SKM-1 treated with dmso at 0.1 percent for 144 hours (cell line): ENCODE measurements around the gene IGF2.
"Not testable (repeated sequence)": the region's sequence is repeated elsewhere in the genome, so short reads cannot be mapped to it uniquely, and the experiment has no call there.

Experiments used
- DNase-seq: peaks from one replicate; lab custom pipeline; 2025; ENCODE audit not compliant: unreplicated experiment; lab: John Stamatoyannopoulos, UW

Gene IGF2, protein sequence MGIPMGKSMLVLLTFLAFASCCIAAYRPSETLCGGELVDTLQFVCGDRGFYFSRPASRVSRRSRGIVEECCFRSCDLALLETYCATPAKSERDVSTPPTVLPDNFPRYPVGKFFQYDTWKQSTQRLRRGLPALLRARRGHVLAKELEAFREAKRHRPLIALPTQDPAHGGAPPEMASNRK

DNA sequence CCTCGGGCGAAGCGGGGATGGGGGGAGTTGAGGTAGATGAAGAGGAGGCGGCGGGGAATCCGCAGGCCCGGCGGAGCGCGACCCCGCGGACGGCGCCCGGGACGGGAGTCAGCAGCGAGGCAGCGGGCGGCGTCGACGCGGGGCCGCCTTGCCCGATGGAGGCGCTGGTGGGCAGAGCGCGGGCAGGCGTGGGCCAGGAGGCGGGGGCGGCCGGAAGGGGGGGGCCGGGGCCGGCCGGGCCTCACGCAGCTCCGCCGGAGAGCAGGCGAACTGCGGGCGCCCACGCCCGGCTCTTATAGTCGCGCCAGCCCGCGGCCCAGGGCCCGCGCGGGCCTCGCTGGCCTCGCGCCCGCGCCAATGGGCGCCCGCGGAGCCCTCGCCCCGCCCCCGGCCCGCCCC, at the start of gene IGF2:
Gene IGF2, minus strand, starts transcription at position 267 of the 399 bp plus-strand sequence. CDS start 3,866 bp downstream, outside the sequence.
- no peak for DNase-seq

DNA sequence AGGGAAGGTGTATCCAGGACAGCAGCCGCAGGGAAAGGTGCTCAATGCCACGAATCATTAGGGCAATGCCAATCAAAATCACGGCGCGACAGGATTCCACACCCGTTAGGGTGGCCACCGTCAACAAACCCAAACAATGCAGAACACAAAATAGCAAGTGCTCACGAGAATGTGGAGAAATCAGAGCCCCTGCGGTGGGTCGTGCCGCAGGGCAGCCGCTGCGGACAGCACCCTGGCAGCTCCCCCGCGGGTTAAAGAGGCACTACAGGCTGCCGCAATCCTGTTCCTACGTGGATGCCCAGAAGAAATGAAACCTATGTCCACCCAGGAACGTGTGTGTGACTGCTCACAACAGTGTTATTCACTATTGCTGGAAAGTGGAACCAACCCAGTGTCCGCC, 49.6 kb upstream of the IGF2 start:
- no peak for DNase-seq

DNA sequence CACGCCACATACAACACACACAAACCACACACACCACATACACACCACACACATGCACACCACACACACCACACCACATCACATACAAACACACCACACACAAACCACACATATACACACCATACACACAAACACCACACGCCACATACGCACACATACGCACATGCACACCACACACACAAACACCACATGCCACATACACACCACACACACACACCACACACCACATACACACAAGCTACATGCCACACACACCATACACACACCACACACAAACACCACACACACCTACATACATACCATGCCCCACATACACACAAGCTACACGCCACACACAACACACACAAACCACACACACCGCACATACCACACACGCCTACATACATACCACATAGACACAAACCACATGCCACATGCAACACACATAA, 48.1 kb upstream of the IGF2 start:
- no peak for DNase-seq

DNA sequence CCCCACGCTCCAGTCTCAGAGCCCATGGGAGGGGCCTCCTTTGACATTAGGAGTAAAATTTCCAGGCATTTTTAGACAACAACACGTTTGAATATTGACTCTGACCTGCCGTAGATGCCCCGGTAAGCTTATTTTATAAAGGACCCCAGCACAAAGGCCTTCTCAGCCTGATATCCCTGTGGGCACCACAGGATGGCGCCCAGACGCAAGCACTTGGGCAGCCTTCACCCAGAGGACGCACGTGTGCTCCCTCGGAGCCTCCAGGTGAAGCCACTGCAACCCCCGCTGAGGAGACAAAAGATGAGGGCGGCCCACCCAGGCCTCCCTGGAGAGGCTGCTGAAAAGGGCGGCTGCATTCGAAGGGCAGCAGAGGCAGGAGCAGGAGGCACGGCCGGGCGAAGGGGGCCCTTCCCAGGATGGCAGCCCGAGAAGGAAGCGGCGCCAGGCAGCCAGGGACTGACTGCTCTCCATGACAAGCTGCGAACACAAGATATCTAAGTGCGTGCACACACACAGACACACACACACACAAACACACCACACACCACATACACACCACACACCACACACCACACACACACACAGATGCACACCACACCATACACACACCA, 47.6 kb upstream of the IGF2 start:
- peak; percentile 37 for DNase-seq

DNA sequence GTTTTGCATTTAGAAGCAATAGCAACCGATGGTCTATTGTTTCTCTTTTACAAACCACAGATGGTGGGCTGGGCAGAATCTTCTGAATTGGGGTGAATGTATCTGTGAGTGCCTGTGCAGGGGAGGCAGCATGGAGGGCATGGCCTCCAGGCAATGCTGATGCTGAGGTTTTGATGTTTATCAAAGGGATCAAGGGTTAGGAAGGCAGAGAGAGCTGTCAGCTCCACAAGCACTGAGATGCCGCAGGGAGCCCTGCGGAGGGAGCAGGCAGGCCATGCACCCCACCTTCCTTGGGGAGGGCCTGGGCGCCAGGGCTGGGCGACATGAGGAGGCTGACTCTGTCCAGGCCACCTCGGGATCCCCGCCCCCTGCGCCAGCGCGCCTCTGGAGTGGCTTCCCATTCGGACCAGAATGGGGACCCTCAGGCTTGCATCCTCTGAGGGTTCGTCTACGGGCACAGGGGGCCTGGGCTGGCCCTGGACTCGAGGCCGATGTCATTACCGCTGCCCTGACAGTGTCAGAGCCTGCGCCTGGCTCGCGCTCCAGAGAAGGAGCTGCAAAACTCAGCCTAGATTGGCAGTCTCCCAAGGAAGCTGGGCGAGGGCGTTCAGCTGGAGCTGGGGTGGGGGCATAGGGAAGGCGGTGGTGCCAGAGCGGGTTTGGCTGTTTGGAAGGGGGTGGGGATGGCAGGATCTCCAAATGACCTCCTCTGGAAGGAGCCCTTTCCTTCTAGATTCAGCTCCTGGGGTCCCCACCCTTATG, 46.3 kb upstream of the IGF2 start:
- no peak for DNase-seq

DNA sequence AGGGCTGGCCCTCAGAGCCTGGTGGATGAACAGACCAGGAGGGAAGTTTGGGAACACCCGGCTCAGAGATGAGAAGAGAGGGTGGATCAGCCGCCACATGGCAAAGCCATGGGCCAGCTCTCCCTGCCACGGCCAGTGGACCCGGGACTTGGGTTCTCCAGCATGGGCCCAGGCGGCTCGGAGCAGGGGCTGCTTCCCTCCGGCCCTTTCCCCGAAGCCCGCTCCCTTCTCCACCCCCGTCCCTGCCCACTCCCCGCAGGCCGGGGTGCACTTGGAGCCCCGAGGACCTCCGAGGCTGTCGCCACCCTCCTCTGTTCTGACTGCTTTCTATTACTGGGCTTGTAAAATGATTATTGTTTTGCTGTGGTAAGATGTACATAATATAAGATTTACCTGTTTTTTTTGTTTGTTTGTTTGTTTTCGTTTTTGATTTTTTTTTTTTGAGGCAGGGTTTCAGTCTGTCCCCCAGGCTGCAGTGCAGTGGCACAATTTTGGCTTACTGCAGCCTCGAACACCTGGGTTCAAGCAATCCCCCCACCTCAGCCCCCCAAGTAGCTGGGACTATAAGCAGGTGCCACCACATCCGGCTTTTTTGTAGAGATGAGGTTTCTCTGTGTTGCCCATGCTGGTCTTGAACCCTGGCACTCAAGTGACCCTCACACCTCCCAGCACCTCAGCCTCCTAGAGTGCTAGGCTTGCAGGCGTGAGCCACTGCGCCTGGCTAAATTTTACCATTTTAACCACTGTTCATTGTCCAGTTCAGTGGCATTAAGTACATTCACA, 43.7 kb upstream of the IGF2 start:
- DNase-seq = no peak

DNA sequence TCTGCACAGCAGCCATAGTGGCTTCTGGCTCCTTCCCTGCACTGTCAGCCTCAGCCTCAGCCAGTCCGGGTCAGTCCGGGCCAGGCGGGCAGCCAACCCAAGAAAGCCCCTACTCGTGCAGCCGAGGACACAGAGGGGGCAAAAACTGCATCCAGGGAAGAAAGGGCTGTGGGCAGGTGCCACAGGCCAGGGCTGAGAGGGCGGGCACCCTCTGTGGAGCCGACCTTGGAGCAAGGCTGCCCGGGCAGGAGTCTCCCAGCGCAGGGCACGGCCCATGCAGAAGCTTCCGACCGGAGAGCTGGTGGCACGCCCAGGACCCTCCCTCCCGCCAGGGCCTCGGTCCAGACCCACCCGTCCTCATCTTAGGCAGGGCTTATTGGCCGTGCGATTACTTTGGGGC, 42.9 kb upstream of the IGF2 start:
- no peak for DNase-seq

DNA sequence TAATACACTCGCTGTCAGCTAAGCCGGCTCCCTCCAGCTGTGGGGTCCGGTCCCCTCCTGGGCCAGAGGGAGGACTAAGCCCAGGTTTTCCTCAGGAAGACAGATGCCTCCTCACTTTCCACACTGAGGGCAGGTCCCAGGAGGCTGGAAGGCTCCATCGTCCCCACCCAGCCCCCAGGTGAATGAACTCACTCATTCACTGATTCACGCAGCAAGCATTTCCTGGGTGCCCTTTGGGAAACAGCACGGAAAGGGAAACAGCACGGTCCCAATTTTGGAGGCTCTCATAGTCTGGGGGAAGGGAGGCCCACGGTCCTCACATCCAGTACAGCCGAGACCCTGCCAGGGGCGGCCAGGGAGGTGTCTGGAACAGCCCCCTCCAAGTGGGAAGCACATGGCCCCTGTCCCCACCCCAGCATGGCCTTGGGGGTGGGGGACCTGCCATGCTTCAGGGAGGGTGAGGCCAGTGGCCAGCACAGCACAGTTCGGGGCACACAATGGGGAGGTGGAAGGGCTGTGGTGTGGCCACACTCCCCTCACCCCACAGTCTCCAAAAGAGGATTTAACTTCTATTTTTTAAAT, 41.7 kb upstream of the IGF2 start:
- DNase-seq = no peak

DNA sequence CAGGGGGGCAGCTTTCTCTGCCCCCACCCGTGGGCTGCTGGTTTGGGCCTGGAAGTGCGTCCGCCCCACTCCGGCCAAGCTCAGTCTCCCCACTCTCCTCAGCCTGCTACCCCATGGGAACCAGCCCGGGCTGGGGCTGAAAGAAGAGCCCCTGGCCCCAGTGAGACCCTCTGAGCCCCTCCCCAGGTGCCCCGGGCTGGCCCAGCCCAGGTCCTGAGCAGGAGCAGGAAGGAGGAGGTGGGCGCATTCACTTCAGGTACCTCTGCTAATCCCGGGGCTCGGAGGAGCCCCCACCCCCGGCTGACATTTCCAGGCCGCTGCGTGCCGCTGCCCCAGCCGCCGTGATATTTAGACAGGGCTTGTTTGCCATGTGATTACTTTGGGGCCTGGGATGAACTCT, 41.2 kb upstream of the IGF2 start:
- no peak for DNase-seq

DNA sequence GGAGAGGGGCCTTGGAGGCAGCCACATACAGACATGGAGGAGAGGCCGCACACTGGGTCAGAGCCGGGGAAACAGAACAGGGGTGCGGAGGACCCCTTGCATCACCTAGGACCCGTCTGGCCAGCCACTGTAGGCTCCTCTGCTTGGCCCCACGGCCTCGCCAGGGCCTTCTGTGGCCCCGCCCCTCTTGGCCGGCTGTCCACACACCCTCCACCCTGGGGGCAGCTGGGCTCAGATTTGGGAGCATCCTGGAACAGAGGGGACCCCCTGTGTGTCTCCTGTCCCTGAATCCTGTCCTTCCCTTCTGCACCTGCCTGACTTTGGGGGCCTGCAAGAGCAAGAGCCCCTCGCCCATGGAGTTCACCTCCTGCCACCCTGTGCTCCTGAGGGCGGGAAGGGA, 40.3 kb upstream of the IGF2 start:
- no peak for DNase-seq

DNA sequence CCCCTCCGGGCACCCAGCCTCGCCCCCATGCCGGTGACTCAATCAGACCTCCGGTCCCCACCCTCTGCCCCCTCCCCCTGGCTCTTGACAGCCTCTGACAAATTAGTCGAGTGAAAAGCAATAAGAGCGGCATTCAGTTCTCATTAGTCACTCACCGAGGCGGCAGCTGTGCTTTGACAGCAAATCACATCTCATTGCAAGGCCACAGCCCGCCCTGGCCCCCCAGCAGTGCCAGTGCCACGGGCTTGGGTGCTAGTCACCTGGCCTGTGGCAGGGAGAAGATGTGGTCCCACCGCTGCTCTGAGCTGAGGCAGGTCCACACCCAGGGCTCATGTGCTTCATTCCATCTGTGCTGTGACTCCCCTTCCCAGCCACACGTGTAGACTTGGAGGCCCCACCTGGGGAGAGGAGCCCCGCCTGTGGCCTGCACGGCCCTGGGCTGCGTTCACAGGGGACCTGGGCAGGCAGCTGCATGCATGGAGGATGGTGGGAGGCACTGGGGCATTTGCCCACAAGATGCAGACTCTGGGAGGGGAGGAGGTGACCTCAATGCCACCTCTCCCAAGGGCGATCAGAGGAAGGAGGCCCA, 39.8 kb upstream of the IGF2 start:
- DNase-seq = no peak

DNA sequence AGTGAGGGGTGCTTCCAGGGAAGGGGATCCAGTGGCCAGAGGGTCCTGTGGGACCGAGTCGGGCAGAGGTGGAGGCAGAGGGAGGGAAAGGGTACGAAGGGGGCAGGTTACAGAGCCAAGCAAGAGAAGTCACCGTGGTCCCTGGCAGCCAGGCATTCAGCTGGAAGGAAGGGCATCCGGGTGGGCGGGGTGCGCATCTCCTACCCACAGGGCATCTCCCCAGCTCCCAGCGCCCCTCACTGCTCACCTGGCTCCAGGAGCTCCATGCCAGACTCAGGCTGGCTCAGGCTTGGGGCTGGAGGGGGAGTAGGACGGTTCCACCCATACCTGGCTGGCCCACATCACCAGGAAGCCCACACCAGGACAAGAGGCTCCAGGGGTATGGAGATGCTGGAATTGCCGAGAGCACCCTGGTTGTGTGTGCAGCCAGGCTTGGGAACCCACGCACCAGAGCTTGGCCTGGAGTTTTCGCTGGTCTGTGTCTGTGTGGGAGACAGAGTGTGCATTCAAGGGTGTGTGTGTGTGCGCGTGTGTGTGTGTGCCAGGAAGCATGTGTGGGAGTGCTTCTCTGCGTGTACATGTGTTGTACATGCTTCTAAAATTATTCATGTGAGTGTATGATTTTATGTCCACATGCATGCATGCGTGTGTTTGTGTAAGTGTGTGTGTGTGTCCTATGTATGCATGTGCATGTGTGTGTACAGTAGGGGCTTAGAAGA, 39.0 kb upstream of the IGF2 start:
- DNase-seq = not testable (repeated sequence)

DNA sequence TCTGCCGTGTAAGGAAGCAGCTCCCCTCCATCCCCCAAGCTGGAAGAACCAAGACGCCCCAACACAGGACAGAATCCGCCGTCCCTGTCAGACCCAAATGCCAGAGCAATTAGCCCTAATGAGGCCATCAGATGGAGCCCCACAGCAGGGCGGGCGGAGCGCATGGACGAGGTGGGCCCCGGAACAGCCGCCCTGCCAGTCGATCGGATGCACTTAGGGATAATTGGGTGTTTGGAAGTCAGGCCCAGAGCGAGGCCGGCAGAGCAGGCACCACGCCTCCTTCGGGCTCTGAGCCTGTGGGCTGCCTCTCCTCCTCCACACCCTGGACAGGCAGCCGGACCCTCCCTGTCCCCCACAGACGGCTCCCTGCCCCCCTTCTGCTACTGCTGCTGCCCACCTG, 37.9 kb upstream of the IGF2 start:
- DNase-seq = no peak

DNA sequence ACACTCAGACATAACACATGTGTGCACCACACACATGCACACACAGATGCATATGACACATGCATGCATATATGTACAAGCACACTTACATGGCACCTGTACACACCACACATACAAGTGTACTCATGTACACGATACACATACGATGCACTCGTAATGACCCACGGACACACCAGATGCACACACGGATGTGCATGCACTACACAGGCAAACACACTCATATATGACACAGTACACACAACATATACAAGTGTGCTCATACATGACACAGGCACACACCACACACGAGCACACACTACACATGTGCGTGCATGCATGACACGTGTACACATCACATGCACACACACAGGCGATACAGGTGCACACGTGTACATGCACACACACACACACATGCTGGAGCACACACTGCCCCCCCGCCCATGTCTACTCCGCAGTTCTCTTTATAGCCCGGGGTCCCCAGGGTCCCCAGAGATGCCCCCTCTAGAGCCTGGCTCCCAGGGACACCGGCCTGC, 37.3 kb upstream of the IGF2 start:
- no peak for DNase-seq

DNA sequence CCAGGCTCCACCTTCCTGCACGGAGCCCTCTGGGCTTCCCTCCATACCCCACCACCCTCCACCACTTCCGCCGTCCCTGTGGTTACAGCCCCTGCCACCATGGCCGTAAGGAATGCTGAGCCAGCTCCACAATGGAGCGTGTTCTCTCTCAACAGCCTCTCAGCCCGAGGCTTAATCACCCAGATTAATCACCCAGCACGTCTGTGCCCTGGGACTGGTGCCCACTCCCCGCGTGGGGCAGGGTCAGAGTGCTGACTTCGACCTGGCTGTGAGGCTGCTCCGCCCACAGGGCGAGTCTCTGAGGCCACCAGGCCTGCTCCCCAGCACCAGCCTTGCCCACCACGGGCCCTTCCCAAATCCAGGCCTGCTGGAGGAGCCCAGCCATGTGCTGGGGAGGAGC, 36.5 kb upstream of the IGF2 start:
- DNase-seq = no peak

DNA sequence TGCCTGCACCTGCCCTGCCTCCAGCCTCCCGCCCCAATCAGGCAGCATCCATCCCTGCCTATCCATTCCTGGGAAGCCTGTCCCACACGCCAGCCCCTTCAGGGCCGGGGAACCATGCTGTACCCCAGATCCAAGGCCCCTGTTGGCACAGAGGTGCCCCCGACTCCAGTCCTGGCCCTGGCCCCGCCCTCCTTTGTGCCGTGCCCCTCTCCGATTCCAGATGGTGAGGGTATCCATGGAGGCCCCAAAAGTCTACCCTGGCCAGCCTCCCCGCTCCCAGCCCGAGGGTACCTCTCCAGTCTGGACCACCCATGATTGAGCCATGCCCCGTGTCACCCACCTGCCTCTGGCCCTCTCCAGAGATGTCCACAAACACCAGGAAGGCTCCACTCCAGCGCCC, 35.2 kb upstream of the IGF2 start:
- DNase-seq = no peak

DNA sequence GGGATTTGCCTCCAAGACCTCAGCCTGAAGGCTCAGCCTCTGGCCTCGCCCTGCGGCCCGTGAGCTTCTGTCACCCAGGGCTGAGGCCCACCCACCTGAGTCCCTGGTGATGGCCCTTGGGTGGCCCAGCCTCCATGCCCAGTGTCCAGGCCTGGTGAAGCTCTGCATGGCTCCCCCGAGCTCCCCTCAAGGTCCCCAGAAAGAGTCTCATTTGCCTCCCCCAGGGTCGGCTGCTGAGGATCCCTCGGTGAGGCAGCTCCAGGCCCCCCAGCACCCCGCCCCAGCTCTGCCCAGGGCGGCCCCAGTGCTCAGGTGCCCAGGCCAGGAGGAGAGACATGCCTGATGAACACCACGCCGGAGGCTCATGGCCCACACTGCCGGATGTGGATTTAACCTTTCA, 34.6 kb upstream of the IGF2 start:
- no peak for DNase-seq

DNA sequence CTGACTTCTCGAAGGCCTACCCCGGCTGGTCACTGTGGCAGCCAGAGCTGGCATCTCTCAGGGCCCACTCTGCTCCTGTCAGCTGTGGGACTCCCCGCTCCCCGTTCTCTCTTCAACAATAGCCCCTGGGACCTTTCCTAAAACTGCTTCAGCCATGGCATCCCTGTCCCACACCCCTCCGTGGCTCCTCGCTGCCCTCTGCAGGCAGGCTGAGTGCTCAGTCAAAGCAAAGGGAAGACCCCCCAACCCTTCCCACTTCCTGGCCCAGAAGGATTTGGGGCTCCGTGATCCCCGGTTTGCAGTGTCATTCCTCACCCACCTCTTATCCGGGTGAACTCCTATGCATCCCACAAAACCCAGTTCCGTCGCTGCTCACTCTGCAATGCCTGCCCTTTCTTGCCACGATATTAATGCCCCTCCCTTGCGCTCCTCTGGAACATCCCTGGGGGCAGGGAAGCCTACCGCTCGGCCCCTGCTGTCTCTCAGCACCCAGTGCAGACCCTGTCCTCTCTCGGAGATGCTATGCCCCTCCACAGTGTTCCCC, 34.0 kb upstream of the IGF2 start:
- no peak for DNase-seq

DNA sequence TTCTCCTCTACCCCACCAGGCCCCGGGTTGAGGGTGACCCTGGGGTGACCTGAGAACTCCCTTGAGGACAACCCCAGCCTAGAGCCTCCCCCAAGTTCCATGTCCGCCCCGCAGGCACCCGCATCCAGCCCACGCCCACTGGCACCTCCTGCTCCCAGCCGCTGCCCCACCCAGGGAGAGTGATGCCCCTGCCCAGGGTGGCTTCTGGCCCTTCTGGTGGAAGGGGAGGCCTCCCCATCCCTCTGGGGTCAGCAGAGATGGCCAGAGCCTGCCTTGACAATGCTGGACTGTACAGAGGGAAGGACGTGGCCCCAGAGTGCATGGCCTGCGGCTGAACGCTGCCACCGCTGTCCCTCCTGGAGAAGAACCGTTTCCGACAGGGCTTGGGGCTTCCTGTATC, 33.5 kb upstream of the IGF2 start:
- no peak for DNase-seq

DNA sequence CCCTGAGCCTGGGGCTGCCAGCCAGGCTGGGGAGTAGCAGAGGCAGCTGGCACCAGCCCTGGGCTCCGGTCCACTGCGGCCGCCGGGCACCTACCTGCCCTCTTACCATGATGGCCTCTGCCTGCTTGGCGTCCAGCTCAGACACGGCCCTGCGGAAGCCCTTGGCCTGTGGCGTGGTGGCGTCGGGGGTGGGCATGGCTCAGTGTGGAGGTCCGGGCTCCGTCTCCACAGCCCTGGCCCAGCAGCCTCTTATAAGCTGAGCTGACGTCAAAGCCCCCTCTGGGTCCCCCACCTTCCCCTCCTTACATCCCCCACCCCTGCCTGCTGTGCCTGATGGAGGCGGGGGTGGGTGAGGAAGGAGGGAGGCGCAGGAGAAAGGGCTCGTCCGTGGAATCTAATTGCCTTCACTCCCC, 32.4 kb upstream of the IGF2 start, which contains the start of gene TH:
Gene TH, minus strand, starts transcription at position 225 of the 413 bp plus-strand sequence. Its CDS starts 29 bp downstream, at position 196.
- no peak for DNase-seq
